ENCODE results near the gene CLCN5.

GRCh38 chrX:49915361-49916222 lies 6.8 kb upstream of the CLCN5 start:
- TF ChIP-seq CTCF (IDR thresholded peaks at IDR 0.05) (peak; percentile 28 to 81 (median 72)), POLR2A (IDR thresholded peaks at IDR 0.05) (no peak)

Measured in Peyer's patch (tissue), 4 donors.